IMR-90 (cell line): Measurements from ENCODE around the gene VAMP8. TPM values are rescaled to one million over a fixed set of nuclear protein-coding genes. Genes with fewer than 3 reads are reported as not detected.

ENCODE experiments used
- ATAC-seq: fragments of 200-7000 bp; cut with Tn5 transposase; 2 replicates; pipeline ENCODE4 v1.9.1; 2020; ENCODE audit warnings: low read depth, mild to moderate bottlenecking, moderate library complexity
- BruUV-seq: library from RNA; stranded (reverse); fragments of 400-500 nt; replicated peaks from 2 replicates; lab custom pipeline; 2021; lab: Mats Ljungman, UMichigan
- CTCF ChIA-PET: fragments of 300-600 bp; formaldehyde crosslinking; extraction: SDS; loops from one replicate; lab custom pipeline; 2021; ENCODE audit warnings: antibody characterized with exemption; lab: Yijun Ruan, JAX
- POLR2A ChIA-PET: fragments of 300-600 bp; sonication (Branson Sonifier 250); formaldehyde crosslinking; loops from one replicate; lab custom pipeline; 2022; ENCODE audit warnings: antibody characterized with exemption; ENCODE audit not compliant: unreplicated experiment; lab: Charles Lee
- DNase-seq: peaks from one replicate; pipeline ENCODE4 v3.0.0; 2013
- H2AFZ ChIP-seq: replicated peaks from 2 replicates; pipeline ENCODE3; 2013; ENCODE audit warnings: low read length, mild to moderate bottlenecking; ENCODE audit not compliant: poor library complexity
- H2AK5ac ChIP-seq: 2 replicates; pipeline ENCODE4 v1.6.1; 2013; ENCODE audit warnings: low read depth, low read length, inconsistent platforms
- H2AK9ac ChIP-seq: replicated peaks from 2 replicates; pipeline ENCODE3; 2013; ENCODE audit warnings: mild to moderate bottlenecking, low read depth, low read length, moderate library complexity; ENCODE audit not compliant: poor library complexity
- H2BK120ac ChIP-seq: 2 replicates; pipeline ENCODE4 v1.6.1; 2013; ENCODE audit warnings: low read depth, low read length, inconsistent platforms
- H2BK15ac ChIP-seq: 3 replicates; pipeline ENCODE4 v1.6.1; 2013; ENCODE audit warnings: low read depth, low read length, inconsistent platforms
- H2BK20ac ChIP-seq: 2 replicates; pipeline ENCODE4 v1.6.1; 2013; ENCODE audit warnings: low read depth, mild to moderate bottlenecking, inconsistent platforms, low read length, moderate library complexity
- H2BK5ac ChIP-seq: 2 replicates; pipeline ENCODE4 v1.6.1; 2013; ENCODE audit warnings: mild to moderate bottlenecking, low read depth, low read length, inconsistent platforms; ENCODE audit not compliant: poor library complexity, severe bottlenecking
- H3K14ac ChIP-seq: replicated peaks from 2 replicates; pipeline ENCODE4 v1.6.1; 2013; ENCODE audit warnings: low read depth, low read length, inconsistent platforms
- H3K18ac ChIP-seq: 2 replicates; pipeline ENCODE4 v1.6.1; 2013; ENCODE audit warnings: low read depth, low read length, control low read depth
- H3K23ac ChIP-seq: 2 replicates; pipeline ENCODE4 v1.6.1; 2013; ENCODE audit warnings: low read depth, low read length, inconsistent platforms
- H3K27ac ChIP-seq: 2 replicates; pipeline ENCODE4 v1.5.1; 2013; ENCODE audit warnings: mild to moderate bottlenecking, control low read depth, low read length; ENCODE audit not compliant: insufficient read depth
- H3K27me3 ChIP-seq: 2 replicates; pipeline ENCODE4 v1.6.1; 2013; ENCODE audit warnings: low read length; ENCODE audit not compliant: control insufficient read depth, insufficient read depth
- H3K36me3 ChIP-seq: 2 replicates; pipeline ENCODE4 v1.6.1; 2013; ENCODE audit warnings: low read length, mixed read lengths; ENCODE audit not compliant: control insufficient read depth, insufficient read depth
- H3K4ac ChIP-seq: 2 replicates; pipeline ENCODE4 v1.6.1; 2013; ENCODE audit warnings: low read depth, low read length, inconsistent platforms
- H3K4me1 ChIP-seq: 2 replicates; pipeline ENCODE4 v1.6.1; 2013; ENCODE audit warnings: low read length, mixed read lengths; ENCODE audit not compliant: control insufficient read depth, insufficient read depth
- H3K4me2 ChIP-seq: 2 replicates; pipeline ENCODE4 v1.6.1; 2013; ENCODE audit warnings: low read depth, mild to moderate bottlenecking, control low read depth, low read length, moderate library complexity
- H3K4me3 ChIP-seq: 2 replicates; pipeline ENCODE4 v1.5.1; 2013; ENCODE audit warnings: low read depth, mild to moderate bottlenecking, control low read depth, low read length, moderate library complexity; ENCODE audit not compliant: insufficient read depth
- H3K56ac ChIP-seq: 2 replicates; pipeline ENCODE4 v1.6.1; 2013; ENCODE audit warnings: low read length, inconsistent platforms; ENCODE audit not compliant: insufficient read depth; ENCODE audit errors: extremely low read depth
- H3K79me1 ChIP-seq, 2 experiments: 2 replicates each; pipeline ENCODE4 v1.6.1; 2013; ENCODE audit warnings: low read length in 2 of 2, inconsistent platforms in 1 of 2, low read depth in 1 of 2
- H3K9ac ChIP-seq: 2 replicates; pipeline ENCODE4 v1.6.1; 2013; ENCODE audit warnings: low read depth, low read length, control low read depth
- H3K9me1 ChIP-seq: 2 replicates; pipeline ENCODE4 v1.6.1; 2013; ENCODE audit warnings: low read length, inconsistent platforms; ENCODE audit not compliant: insufficient read depth
- H3K9me3 ChIP-seq: 2 replicates; pipeline ENCODE4 v1.6.1; 2013; ENCODE audit warnings: low read length; ENCODE audit not compliant: control insufficient read depth, insufficient read depth
- H4K20me1 ChIP-seq: 2 replicates; pipeline ENCODE4 v1.6.1; 2013; ENCODE audit warnings: low read length, inconsistent platforms; ENCODE audit not compliant: insufficient read depth
- H4K5ac ChIP-seq: 2 replicates; pipeline ENCODE4 v1.6.1; 2013; ENCODE audit warnings: mild to moderate bottlenecking, low read depth, low read length, control low read depth
- H4K8ac ChIP-seq, 2 experiments: 2 replicates each; pipeline ENCODE4 v1.6.1; 2013; ENCODE audit warnings: low read depth in 2 of 2, low read length in 2 of 2, control low read depth in 1 of 2, inconsistent platforms in 1 of 2
- H4K91ac ChIP-seq: 2 replicates; pipeline ENCODE4 v1.6.1; 2013; ENCODE audit warnings: low read depth, low read length, inconsistent platforms; ENCODE audit not compliant: insufficient read depth
- BHLHE40 ChIP-seq: fragments of 150-350 bp; IDR thresholded peaks from 2 replicates; pipeline ENCODE4 v1.6.1; 2016; ENCODE audit warnings: mild to moderate bottlenecking, low read depth, low read length
- ELK1 ChIP-seq: fragments of 150-350 bp; IDR thresholded peaks from 2 replicates; pipeline ENCODE4 v1.6.1; 2016; ENCODE audit warnings: low read depth, mild to moderate bottlenecking, low read length, moderate library complexity, borderline replicate concordance
- FOS ChIP-seq: fragments of 150-350 bp; IDR thresholded peaks from 2 replicates; pipeline ENCODE4 v1.6.1; 2016; ENCODE audit warnings: low read depth, low read length
- WGBS, 2 experiments: methylation state at CpG; one replicate each; pipeline versions ENCODE4 v1.1.5 to v1.1.7; 2013; ENCODE audit warnings: missing lambda C conversion rate in 2 of 2; ENCODE audit not compliant: insufficient read length in 1 of 2; ENCODE audit errors: extremely low coverage in 2 of 2; 5-methylcytosine and 5-hydroxymethylcytosine counted together
- dilution Hi-C: fragments of 300-500 bp; cut with HindIII; formaldehyde crosslinking; loops from one replicate; pipeline ENCODE4 v1.14.3; 2018; ENCODE audit warnings: low sequenced_read_pairs; ENCODE audit not compliant: unreplicated experiment
- in situ Hi-C: fragments of 300-500 bp; cut with MboI; formaldehyde crosslinking; loops from 3 replicates; pipeline ENCODE4 v1.14.3; 2019; ENCODE audit warnings: low sequenced_read_pairs, inconsistent platforms, mixed read lengths
- intact Hi-C: fragments of 100-400 bp; cut with micrococcal nuclease; formaldehyde crosslinking; loops from 2 replicates; pipeline ENCODE4 v1.10.0; 2022
- polyA plus RNA-seq, 3 experiments: library from polyadenylated mRNA; depleted of rRNA; stranded (reverse); fragments of >200 nt; gene quantifications; 2 replicates each; pipeline ENCODE4 v1.2.3, GENCODE V29; 2012; ENCODE audit warnings: low replicate concordance in 1 of 3
- total RNA-seq: library from RNA; depleted of rRNA; stranded (reverse); fragments of >200 nt; gene quantifications from 2 replicates; pipeline ENCODE4 v1.2.3, GENCODE V29; 2012

VAMP8 gene
- total and polyA plus RNA-seq, 2 of the 4 experiments (the other 2 are of a cell fraction): 0.90 to 1.9 TPM

- BruUV-seq: no TSS peak
- Histone ChIP-seq H3K14ac (peak overlapping the region; percentile 49), H3K4me3 (no peak overlapping the region), H3K9ac (peak overlapping the region; percentile 24; the same call in 1 of the 2 replicates), H3K23ac (peak overlapping the region; percentile 11; the same call in 1 of the 2 replicates), H3K18ac (peak overlapping the region; percentile 49), H3K79me1 (peaks cover 31 to 78% of the 10 kb centered on the region in 2 experiments), H3K27me3 (no peaks in the 10 kb centered on the region), H3K9me1 (peaks cover 33% of the 10 kb centered on the region), H4K91ac (peak overlapping the region; percentile 17; the same call in 1 of the 2 replicates), H2AFZ (no peak overlapping the region), H3K4me1 (peaks cover 25% of the 10 kb centered on the region), H2BK15ac (peak overlapping the region; percentile 55; the same call in 2 of the 3 replicates), H4K5ac (peak overlapping the region; percentile 39), H2AK9ac (peak overlapping the region; percentile 5), H2BK120ac (peak overlapping the region; percentile 28), H3K4me2 (peak overlapping the region; percentile 56), H3K4ac (peak overlapping the region; percentile 55), H2AK5ac (peak overlapping the region; percentile 71), H3K9me3 (no peaks in the 10 kb centered on the region), H2BK20ac (peak overlapping the region; percentile 19), H2BK5ac (peak overlapping the region; percentile 77), H3K36me3 (peaks cover 21% of the 10 kb centered on the region), H4K20me1 (peaks cover 11% of the 10 kb centered on the region; the same call in 1 of the 2 replicates), H3K56ac (0 out of 2 replicates have a peak overlapping the region, but pooled peaks have one; percentile 21), H3K27ac (peak overlapping the region; percentile 90), H4K8ac (peak overlapping the region in 1 of 2 experiments; percentile 29; a peak in 2 of 4 replicates)
- in situ Hi-C loops (no loop called here), intact Hi-C loops (no loop called here), dilution Hi-C loops (no loop called here)
- TF ChIP-seq FOS: no peak
- TF ChIP-seq ELK1: no peak
- TF ChIP-seq BHLHE40: no peak
- DNase-seq (no peak), ATAC-seq (no peak)
- ChIA-PET POLR2A (interaction anchor here (0.5 to 2.3 kb wide), 2 partner anchors 11 to 17 kb away, joined by 3 to 14 read pairs; partner anchors contain the start of gene RNF181), CTCF (interaction anchor here (1.5 kb wide), 1 partner anchor 31 kb away, joined by 3 read pairs; no protein-coding TSS in a partner anchor)
- WGBS, 2 experiments: 53% methylated on average over 2 of the region's 7 CpGs; no CpG with 5 or more reads in 1 of the 2 experiments
Observed at GRCh38 chr2:85606116-85606455, 28.7 kb downstream of the VAMP8 start.
